22Rv1 (cell line): ENCODE measurements around the gene YJU2.

Experiments used
- H3K27ac ChIP-seq: fragments of 450-650 bp; 2 replicates; pipeline ENCODE4 v1.5.1; 2017
- ZFX ChIP-seq: fragments of 450-650 bp; IDR thresholded peaks from 2 replicates; pipeline ENCODE4 v1.6.1; 2017; ENCODE audit warnings: antibody characterized with exemption, borderline replicate concordance
- TF ChIP-seq, protein P1 (sequence below): fragments of 450-650 bp; IDR thresholded peaks from 2 replicates; pipeline ENCODE4 v1.5.1; 2017; ENCODE audit warnings: mild to moderate bottlenecking

The YJU2 gene

DNA sequence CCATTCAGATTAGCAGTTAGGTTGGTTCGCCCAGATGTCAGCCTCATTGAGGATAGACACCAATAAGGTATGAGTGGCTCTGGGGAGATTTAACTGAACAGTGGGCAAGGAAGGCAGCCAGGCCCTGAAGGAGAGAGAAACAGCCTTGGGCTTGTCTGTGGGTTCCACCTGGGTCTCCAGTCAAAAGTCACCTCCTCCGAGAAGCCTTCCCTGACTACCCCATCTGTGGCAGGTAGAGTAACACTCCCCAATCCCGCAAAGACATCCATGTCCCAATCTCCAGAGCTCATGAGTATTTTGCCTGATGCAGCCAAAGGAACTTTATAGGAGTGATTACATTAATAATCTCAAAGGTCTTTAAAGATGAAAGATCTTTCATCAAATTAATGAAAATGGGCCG, 8.0 kb upstream of the YJU2 start:
- TF ChIP-seq, protein P1, sequence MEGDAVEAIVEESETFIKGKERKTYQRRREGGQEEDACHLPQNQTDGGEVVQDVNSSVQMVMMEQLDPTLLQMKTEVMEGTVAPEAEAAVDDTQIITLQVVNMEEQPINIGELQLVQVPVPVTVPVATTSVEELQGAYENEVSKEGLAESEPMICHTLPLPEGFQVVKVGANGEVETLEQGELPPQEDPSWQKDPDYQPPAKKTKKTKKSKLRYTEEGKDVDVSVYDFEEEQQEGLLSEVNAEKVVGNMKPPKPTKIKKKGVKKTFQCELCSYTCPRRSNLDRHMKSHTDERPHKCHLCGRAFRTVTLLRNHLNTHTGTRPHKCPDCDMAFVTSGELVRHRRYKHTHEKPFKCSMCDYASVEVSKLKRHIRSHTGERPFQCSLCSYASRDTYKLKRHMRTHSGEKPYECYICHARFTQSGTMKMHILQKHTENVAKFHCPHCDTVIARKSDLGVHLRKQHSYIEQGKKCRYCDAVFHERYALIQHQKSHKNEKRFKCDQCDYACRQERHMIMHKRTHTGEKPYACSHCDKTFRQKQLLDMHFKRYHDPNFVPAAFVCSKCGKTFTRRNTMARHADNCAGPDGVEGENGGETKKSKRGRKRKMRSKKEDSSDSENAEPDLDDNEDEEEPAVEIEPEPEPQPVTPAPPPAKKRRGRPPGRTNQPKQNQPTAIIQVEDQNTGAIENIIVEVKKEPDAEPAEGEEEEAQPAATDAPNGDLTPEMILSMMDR, result no peak
- no peak for TF ChIP-seq ZFX
- H3K27ac ChIP-seq, result no peak overlapping the region

DNA sequence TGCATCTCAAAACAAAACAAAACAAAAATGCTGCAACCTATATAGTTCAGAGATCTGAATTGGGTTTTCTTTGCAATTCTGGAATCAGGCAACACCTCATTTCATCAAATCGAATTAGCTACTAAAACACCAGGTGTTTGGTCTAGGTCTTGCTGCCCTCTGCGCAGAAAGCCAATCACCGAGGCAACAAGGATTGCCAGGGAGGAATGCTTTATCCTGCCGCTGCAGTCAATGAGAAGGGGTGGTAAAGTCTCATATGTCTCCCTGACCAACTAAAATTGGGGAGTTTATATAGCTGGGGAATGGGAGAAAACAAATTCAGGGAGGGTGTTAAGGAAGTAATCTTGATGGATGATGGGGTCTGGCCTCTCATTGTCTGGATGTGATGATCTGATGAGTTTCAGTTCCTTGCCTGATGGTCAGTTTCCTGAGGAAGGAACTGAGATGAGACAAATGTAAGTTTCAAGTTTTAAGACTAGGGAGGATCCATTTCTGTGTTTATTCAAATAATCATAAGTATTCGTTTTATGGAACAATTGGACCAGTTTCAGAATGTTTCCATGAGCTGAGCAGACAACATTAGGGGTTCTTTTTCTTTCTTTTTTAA, 5.0 kb upstream of the YJU2 start:
- TF ChIP-seq, protein P1, result no peak
- TF ChIP-seq ZFX, result no peak
- H3K27ac ChIP-seq, result no peak overlapping the region

DNA sequence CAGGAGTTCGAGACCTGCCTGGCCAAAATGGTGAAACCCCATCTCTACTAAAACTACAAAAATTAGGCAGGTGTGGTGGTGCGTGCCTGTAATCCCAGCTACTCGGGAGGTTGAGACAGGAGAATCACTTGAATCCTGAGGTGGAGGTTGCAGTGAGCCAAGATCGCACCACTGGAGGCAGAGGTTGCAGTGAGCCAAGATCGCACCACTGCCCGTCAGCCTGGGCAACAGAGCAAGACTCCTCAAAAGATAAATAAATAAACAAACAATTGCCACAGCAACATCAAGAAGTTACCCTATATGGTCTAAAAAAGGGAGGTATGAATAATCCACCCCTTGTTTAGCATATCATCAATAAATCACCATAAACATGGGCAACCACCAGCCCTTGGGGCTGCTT, 942 bp upstream of the YJU2 start:
- H3K27ac ChIP-seq, result peak overlapping the region; percentile 91

DNA sequence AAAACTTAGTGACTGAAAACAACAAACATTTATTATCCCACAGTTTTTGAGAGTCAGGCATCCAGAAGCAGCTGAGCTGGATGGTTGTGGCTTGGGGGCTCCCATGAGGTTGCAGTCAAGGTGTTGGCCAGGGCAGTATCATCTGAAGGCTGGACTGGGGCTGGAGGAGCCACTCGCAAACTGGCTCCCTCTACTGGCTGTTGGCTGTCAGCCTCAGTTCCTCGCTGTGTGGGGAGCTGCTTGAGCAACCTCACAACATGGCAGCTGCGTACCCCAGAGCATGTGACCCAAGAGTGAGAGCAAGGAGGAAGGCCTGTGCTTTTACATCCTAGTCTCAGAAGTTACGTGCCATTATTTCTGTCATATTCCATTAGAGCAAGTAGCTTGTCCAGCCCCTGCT, 9.7 kb downstream of the YJU2 start:
- TF ChIP-seq ZFX, result no peak
- TF ChIP-seq, protein P1, result peak; percentile 29; the same call in 1 of the 2 replicates

DNA sequence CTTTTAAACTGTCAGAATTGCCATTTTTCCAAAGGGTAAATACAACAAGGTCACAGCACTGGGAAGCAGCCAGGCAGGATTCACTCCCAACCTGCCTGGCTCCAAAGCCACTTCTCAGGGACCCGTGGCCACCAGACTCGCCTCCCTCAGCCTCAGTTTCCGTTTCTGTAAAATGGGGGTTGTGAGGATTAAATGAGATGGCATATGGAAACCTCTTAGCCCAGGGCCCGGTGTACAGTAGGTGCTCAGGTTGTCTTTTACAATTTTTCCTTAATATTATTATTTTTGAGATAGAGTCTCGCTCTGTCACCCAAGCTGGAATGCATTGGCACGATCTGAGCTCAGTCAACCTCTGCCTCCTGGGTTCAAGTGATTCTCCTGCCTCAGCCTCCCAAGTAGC, 10.1 kb downstream of the YJU2 start:
- no peak for TF ChIP-seq ZFX
- TF ChIP-seq, protein P1, result no peak

More for the DNA sequence above, 9.7 kb downstream of the YJU2 start:
- H3K27ac ChIP-seq, result no peak overlapping the region

DNA sequence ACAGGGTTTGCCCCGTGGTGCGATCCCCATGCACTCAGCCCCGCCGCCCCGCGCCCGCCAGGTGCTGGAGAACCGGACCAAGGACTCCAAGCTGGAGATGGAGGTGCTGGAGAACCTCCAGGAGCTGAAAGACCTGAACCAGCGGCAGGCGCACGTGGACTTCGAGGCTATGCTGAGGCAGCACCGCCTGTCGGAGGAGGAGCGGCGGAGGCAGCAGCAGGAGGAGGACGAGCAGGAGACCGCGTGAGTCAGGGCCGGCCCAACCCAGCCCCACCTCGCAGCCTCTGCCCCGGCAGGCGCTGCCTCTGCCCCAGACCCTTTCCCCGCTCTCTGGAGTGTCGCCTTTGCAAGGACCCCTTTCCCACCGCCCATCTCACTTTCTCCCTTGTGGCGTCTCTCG, 11.3 kb downstream of the YJU2 start:
- TF ChIP-seq, protein P1, result no peak
- TF ChIP-seq ZFX, result no peak

More for the DNA sequence above, 10.1 kb downstream of the YJU2 start:
- no peak overlapping the region for H3K27ac ChIP-seq

DNA sequence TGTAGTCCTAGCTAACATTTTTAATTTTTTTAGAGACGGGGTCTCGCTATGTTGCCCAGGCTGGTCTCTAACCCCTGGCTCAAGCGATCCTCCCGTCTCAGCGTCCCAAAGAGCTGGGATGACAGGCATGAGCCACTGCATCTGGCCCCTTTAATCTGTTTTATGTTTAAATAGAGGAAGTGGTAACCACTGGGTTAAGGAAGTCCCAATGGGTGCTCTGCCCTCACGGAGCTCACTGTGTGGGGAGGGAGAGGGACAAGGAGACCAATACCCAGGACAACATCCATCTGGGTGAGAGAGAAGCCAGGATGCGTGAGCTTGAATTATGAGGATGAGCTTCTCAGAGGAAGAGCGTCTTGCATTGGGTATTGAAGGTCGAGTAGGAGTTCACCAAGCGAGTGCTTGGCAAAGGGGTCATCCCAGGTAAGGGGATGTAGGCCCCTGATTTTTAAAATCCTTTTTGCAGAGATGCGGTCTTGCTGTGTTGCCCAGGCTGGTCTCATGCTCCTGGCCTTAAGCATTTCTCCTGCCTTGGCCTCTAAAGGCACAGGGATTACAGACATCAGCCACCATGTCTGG, 13.8 kb downstream of the YJU2 start:
- no peak overlapping the region for H3K27ac ChIP-seq
- TF ChIP-seq, protein P1, result no peak
- TF ChIP-seq ZFX, result no peak

More for the DNA sequence above, 11.3 kb downstream of the YJU2 start:
- no peak overlapping the region for H3K27ac ChIP-seq
